ENCODE measurements around the gene NOC4L. TPM values are rescaled to one million over a fixed set of nuclear protein-coding genes. Genes with fewer than 3 reads are reported as not detected.

Gene NOC4L
- total and polyA plus RNA-seq, 2 donors (not counting 3 experiments of a cell fraction or from before 2014, with no cell fraction given) = 19.4 to 29.4 TPM

DNA sequence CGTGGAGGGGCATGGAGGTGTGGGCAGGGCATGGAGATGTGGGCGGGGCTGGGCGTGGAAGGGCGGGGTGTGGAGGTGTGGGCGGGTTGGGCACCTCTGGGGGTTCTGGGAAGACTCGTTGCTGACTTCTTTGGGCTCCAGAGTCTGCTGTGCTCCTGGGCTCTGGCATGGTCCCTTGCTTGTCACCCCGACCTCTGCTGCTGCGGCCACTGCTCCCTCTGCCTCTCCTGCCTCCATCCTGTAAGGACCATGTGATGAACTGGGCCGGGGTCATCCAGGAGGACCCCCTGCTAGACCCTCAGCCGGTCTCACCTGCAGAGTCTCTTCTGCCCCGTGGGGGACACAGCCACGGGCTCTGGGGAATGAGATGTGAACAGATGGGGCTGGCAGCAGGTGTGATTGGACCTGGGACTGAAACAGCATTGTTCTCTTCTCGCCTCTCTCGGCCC lies 15.3 kb downstream of the NOC4L start:
- no peak overlapping the region for H3K27ac ChIP-seq (ENCODE audit: insufficient read depth, low read depth, low read length)
- no peak overlapping the region for H3K4me2 ChIP-seq (ENCODE audit: insufficient read depth, low read length)
- POLR2A ChIA-PET = no interaction called here
- H3K9me3 ChIP-seq (replicated peaks; ENCODE audit: control insufficient read depth, insufficient read depth, low read length) = no peaks in the 10 kb centered on the region
- TF ChIP-seq POLR2AphosphoS5 (IDR thresholded peaks at IDR 0.05; ENCODE audit: insufficient read depth, low read depth, low read length) (no peak), POLR2A (IDR thresholded peaks at IDR 0.05; ENCODE audit: low read depth, low read length) (no peak), MYC (IDR thresholded peaks at IDR 0.05; ENCODE audit: low read depth, low read length) (no peak), GATA2 (IDR thresholded peaks at IDR 0.05; ENCODE audit: insufficient read depth, insufficient read length, low read depth, low read length) (no peak), JUN (IDR thresholded peaks at IDR 0.05; ENCODE audit: borderline replicate concordance, insufficient read depth, insufficient read length, low read depth) (no peak), FOS (IDR thresholded peaks at IDR 0.05; ENCODE audit: borderline replicate concordance, insufficient read depth, low read length) (no peak), CTCF (IDR thresholded peaks at IDR 0.05; ENCODE audit: extremely low read depth in 1 of 2, insufficient read depth in 1 of 2, low read depth in 1 of 2, low read length in 2 of 2) (no peak), EZH2 (IDR thresholded peaks at IDR 0.05; ENCODE audit: borderline replicate concordance, low read depth, low read length, severe bottlenecking) (no peak)
- TF ChIP-seq, protein P1, sequence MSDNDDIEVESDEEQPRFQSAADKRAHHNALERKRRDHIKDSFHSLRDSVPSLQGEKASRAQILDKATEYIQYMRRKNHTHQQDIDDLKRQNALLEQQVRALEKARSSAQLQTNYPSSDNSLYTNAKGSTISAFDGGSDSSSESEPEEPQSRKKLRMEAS (IDR thresholded peaks at IDR 0.05; ENCODE audit: insufficient read depth, insufficient read length) = no peak
- no peaks in the 10 kb centered on the region for H3K27me3 ChIP-seq (ENCODE audit: control insufficient read depth in 2 of 2, insufficient read depth in 2 of 2, low read length in 2 of 2)
- H4K20me1 ChIP-seq (replicated peaks; ENCODE audit: control insufficient read depth, extremely low read depth, insufficient read depth, low read length) = no peaks in the 10 kb centered on the region
- no peaks in the 10 kb centered on the region for H3K79me2 ChIP-seq (ENCODE audit: control insufficient read depth, insufficient read depth, low read length)
- no peak overlapping the region for H3K9ac ChIP-seq (replicated peaks; ENCODE audit: extremely low read depth, insufficient read depth, low read length)
- DNase-seq (ENCODE audit: low read depth, low spot score) (no peak), FAIRE-seq (no peak)
- no peak overlapping the region for H3K4me3 ChIP-seq (replicated peaks in 1 of 3; ENCODE audit: insufficient read depth in 1 of 3, low read depth in 1 of 3, low read length in 3 of 3)
- H3K36me3 ChIP-seq (ENCODE audit: control insufficient read depth in 2 of 2, extremely low read depth in 1 of 2, insufficient read depth in 2 of 2, low read length in 2 of 2) = peaks cover 0 to 2% of the 10 kb centered on the region in 2 experiments
- CTCF ChIA-PET = interaction anchor here (1.2 kb wide), 1 partner anchor 455 kb away, joined by 4 read pairs; no protein-coding TSS in a partner anchor
- dilution Hi-C loops (cut with MboI; ENCODE audit: extremely low pct_ligation_motif_present, low sequenced_read_pairs) = no loop called here
- H3K9me1 ChIP-seq (replicated peaks; ENCODE audit: control insufficient read depth, extremely low read depth, insufficient read depth, low read length) = no peaks in the 10 kb centered on the region
- BruUV-seq (replicated peaks) = no TSS peak
- H3K4me1 ChIP-seq (ENCODE audit: control insufficient read depth, extremely low read depth, insufficient read depth, low read length) = no peaks in the 10 kb centered on the region
- H2AFZ ChIP-seq (ENCODE audit: low read depth, low read length) = no peak overlapping the region
- intact Hi-C loops (cut with micrococcal nuclease) = no loop called here
